ENCODE data around the gene FAM222A. TPM values are rescaled to one million over a fixed set of nuclear protein-coding genes. Genes with fewer than 3 reads are reported as not detected.

FAM222A gene
- polyA plus RNA-seq, 3 donors, result 0.09 TPM; not detected in 2

DNA sequence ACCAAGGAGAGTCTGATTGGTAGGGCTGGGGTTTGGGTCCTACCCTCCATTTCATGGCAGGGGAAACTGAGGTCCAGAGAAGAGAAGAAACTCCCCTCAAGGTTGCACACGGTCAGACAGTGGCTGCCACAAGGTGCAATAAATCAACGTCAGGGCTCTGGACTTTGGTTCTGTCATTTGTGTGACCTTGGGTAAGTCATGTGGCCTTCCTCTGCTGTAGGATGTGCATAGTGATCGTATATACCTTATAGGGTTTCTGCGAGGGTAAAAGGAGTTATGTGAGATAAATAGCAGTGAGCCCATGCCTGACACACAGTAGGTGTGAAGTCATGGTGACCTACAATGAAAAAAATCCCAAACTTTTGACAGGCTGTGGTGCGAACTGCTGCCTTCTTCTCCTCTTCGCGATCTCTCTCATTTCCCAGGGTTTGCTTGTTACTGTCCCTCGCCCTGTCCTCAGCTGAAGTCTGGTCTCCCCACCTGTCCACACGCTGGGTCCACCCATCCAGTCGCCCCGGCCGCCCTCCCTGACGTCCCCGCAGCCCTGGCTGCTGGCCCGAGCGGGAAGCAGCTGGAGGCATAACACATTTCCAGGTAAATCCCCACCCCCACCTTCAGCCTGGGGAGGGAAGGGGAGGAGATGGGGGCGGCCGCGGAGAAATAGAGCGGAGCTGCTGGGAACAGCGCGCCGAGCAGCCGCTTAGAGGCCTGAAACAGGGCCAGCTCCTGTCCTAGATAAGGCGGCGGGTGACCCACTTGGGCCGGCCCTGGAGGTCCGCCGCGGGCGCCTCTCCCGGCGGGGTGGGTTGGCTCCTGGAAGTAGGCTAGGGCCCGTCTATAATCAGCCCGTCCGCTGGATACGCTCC, 1.8 kb upstream of the FAM222A start:
- no peak for TF ChIP-seq CTCF (IDR thresholded peaks at IDR 0.05)
- Histone ChIP-seq H3K4me2 (replicated peaks; ENCODE audit: extremely low read depth, low read length, poor library complexity, severe bottlenecking) (no peak overlapping the region), H3K27ac (ENCODE audit: low read depth in 1 of 2, low read length in 2 of 2) (no peak overlapping the region), H3K9me3 (replicated peaks in 1 of 2; ENCODE audit: control insufficient read depth in 1 of 2, insufficient read depth in 1 of 2, low read length in 2 of 2) (peaks cover 0 to 4% of the 10 kb centered on the region in 2 donors), H3K79me2 (ENCODE audit: insufficient read depth, low read length) (no peaks in the 10 kb centered on the region), H3K4me3 (replicated peaks in 1 of 3; ENCODE audit: low read depth in 2 of 3, low read length in 3 of 3) (no peak overlapping the region), H3K27me3 (ENCODE audit: control insufficient read depth in 2 of 2, insufficient read depth in 2 of 2, low read length in 2 of 2) (peaks cover 14 to 49% of the 10 kb centered on the region in 2 donors), H3K9ac (ENCODE audit: insufficient read depth, low read length, poor library complexity, severe bottlenecking) (no peak overlapping the region), H3K36me3 (replicated peaks in 1 of 2; ENCODE audit: control insufficient read depth in 1 of 2, insufficient read depth in 2 of 2, low read length in 2 of 2) (no peaks in the 10 kb centered on the region), H2AFZ (ENCODE audit: insufficient read depth, low read depth, low read length, poor library complexity, severe bottlenecking) (no peak overlapping the region), H3K4me1 (ENCODE audit: control insufficient read depth in 1 of 2, insufficient read depth in 2 of 2, low read length in 2 of 2) (peaks cover 8 to 13% of the 10 kb centered on the region in 2 donors), H4K20me1 (ENCODE audit: insufficient read depth, low read length) (no peaks in the 10 kb centered on the region)
- 28% methylated on average over 26 of the region's 37 CpGs for WGBS (ENCODE audit: insufficient coverage)
- Mint-ChIP-seq H3K9me3 (no peaks in the 10 kb centered on the region), H3K4me3 (peak overlapping the region in 1 of 2 donors; percentile 60), H3K27me3 (ENCODE audit: low read depth in 3 of 3) (peaks cover 44 to 60% (median 55%) of the 10 kb centered on the region in 3 donors), H3K27ac (no peak overlapping the region), H3K36me3 (no peaks in the 10 kb centered on the region), H3K4me1 (peaks cover 5% of the 10 kb centered on the region)
- intact Hi-C loops (cut with micrococcal nuclease), result loop anchor here (5.0 to 10.0 kb wide), 3 partner anchors 140 to 235 kb away; partner anchors contain the start of genes KCTD10 (in 2 of the 2), UBE3B (in 2 of the 2), MMAB (in 1 of the 2) and MVK (in 1 of the 2)
- DNase-seq, result no peak

- Histone ChIP-seq H3K4me2 (replicated peaks; ENCODE audit: extremely low read depth, low read length, poor library complexity, severe bottlenecking) (peak overlapping the region; percentile 98), H4K20me1 (ENCODE audit: insufficient read depth, low read length) (no peaks in the 10 kb centered on the region), H3K27me3 (ENCODE audit: control insufficient read depth in 2 of 2, insufficient read depth in 2 of 2, low read length in 2 of 2) (peaks cover 22 to 74% of the 10 kb centered on the region in 2 donors), H3K9ac (ENCODE audit: insufficient read depth, low read length, poor library complexity, severe bottlenecking) (no peak overlapping the region), H3K27ac (ENCODE audit: low read depth in 1 of 2, low read length in 2 of 2) (no peak overlapping the region), H2AFZ (ENCODE audit: insufficient read depth, low read depth, low read length, poor library complexity, severe bottlenecking) (peak overlapping the region; percentile 86), H3K79me2 (ENCODE audit: insufficient read depth, low read length) (no peaks in the 10 kb centered on the region), H3K9me3 (replicated peaks in 1 of 2; ENCODE audit: control insufficient read depth in 1 of 2, insufficient read depth in 1 of 2, low read length in 2 of 2) (peaks cover 0 to 4% of the 10 kb centered on the region in 2 donors), H3K4me1 (ENCODE audit: control insufficient read depth in 1 of 2, insufficient read depth in 2 of 2, low read length in 2 of 2) (peaks cover 8 to 13% of the 10 kb centered on the region in 2 donors), H3K36me3 (replicated peaks in 1 of 2; ENCODE audit: control insufficient read depth in 1 of 2, insufficient read depth in 2 of 2, low read length in 2 of 2) (no peaks in the 10 kb centered on the region), H3K4me3 (replicated peaks in 1 of 3; ENCODE audit: low read depth in 2 of 3, low read length in 3 of 3) (peak overlapping the region; percentile 42 to 80 (median 57))
- Mint-ChIP-seq H3K36me3 (no peaks in the 10 kb centered on the region), H3K4me1 (peaks cover 5% of the 10 kb centered on the region), H3K27me3 (ENCODE audit: low read depth in 3 of 3) (peaks cover 59 to 84% (median 76%) of the 10 kb centered on the region in 3 donors), H3K9me3 (peaks cover 0 to 3% (median 0%) of the 10 kb centered on the region in 7 donors), H3K27ac (peak overlapping the region in 1 of 7 donors; percentile 6), H3K4me3 (peak overlapping the region; percentile 73 to 85)
- WGBS (ENCODE audit: insufficient coverage), result 2% methylated on average over 83 of the region's 96 CpGs
- TF ChIP-seq CTCF (IDR thresholded peaks at IDR 0.05), result peak; percentile 40
- intact Hi-C loops (cut with micrococcal nuclease), result loop anchor here (5.0 to 10.0 kb wide), 3 partner anchors 142 to 237 kb away; partner anchors contain the start of genes KCTD10 (in 2 of the 2), UBE3B (in 2 of the 2), MMAB (in 1 of the 2) and MVK (in 1 of the 2)
- peak; percentile 12 to 30 (median 27) for DNase-seq
Observed at GRCh38 chr12:109714141-109714912, 702 bp downstream of the FAM222A start.
